Activated B cell treated with CpG ODN at 0.5 μM for 24 hours (primary cell): Measurements from ENCODE around the gene DNAH11. TPM values are rescaled to one million over a fixed set of nuclear protein-coding genes. Genes with fewer than 3 reads are reported as not detected.

Source experiments
- ATAC-seq: fragments of 200-7000 bp; cut with Tn5 transposase; one replicate; pipeline ENCODE4 v1.10.0; 2021; ENCODE audit warnings: low read depth, mild to moderate bottlenecking, moderate library complexity
- CTCF ChIA-PET: fragments of 350-600 bp; sonication (Branson Sonifier 250); formaldehyde crosslinking; loops from one replicate; lab custom pipeline; 2021; ENCODE audit warnings: antibody characterized with exemption; lab: Charles Lee
- POLR2A ChIA-PET: fragments of 350-600 bp; sonication (Branson Sonifier 250); formaldehyde crosslinking; loops from one replicate; lab custom pipeline; 2021; ENCODE audit warnings: antibody characterized with exemption; lab: Charles Lee
- DNase-seq: peaks from one replicate; pipeline ENCODE4 v3.0.0; 2022
- H3K27ac Mint-ChIP-seq: one replicate; pipeline ENCODE4 v1.8.0; 2020; ENCODE audit warnings: mixed read lengths
- H3K27me3 Mint-ChIP-seq: one replicate; pipeline ENCODE4 v1.8.0; 2021; ENCODE audit warnings: mixed read lengths
- H3K36me3 Mint-ChIP-seq: one replicate; pipeline ENCODE4 v1.8.0; 2021; ENCODE audit warnings: low read depth, mixed read lengths
- H3K4me1 Mint-ChIP-seq: one replicate; pipeline ENCODE4 v1.8.0; 2021; ENCODE audit warnings: mixed read lengths
- H3K4me3 Mint-ChIP-seq: one replicate; pipeline ENCODE4 v1.8.0; 2020; ENCODE audit warnings: mild to moderate bottlenecking, mixed read lengths
- H3K9me3 Mint-ChIP-seq: one replicate; pipeline ENCODE4 v1.8.0; 2020; ENCODE audit warnings: mixed read lengths
- intact Hi-C: fragments of 100-400 bp; cut with micrococcal nuclease; formaldehyde crosslinking; loops from one replicate; pipeline ENCODE4 v1.15.1; 2024
- total RNA-seq: library from RNA; stranded (reverse); gene quantifications from 2 replicates; pipeline ENCODE4 v1.2.3, GENCODE V29; 2022
- TF ChIP-seq, protein P1 (sequence below): fragments of 200-600 bp; IDR thresholded peaks from one replicate; pipeline ENCODE4 v1.8.0; 2022; ENCODE audit warnings: antibody characterized with exemption, mild to moderate bottlenecking

Gene DNAH11
- total RNA-seq, 1 donor from 2014 or later, result not detected

- no peaks in the 10 kb centered on the region for H3K9me3 Mint-ChIP-seq
- H3K27me3 Mint-ChIP-seq, result no peaks in the 10 kb centered on the region
- H3K4me1 Mint-ChIP-seq, result peaks cover 47% of the 10 kb centered on the region
- ChIA-PET CTCF (no interaction called here), POLR2A (interaction anchor here (0.8 to 4.3 kb wide), 3 partner anchors 9 to 49 kb away, joined by 4 to 70 read pairs (median 4); no protein-coding TSS in a partner anchor)
- H3K36me3 Mint-ChIP-seq, result peaks cover 5% of the 10 kb centered on the region
- H3K4me3 Mint-ChIP-seq, result no peak overlapping the region
- no peak for DNase-seq
- no peak overlapping the region for H3K27ac Mint-ChIP-seq
- intact Hi-C loops, result loop anchor here (2.0 to 10.0 kb wide), 9 partner anchors 36 to 1733 kb away; partner anchors contain the start of genes CCDC126, HYCC1, KLHL7 and MACC1
- TF ChIP-seq, protein P1, sequence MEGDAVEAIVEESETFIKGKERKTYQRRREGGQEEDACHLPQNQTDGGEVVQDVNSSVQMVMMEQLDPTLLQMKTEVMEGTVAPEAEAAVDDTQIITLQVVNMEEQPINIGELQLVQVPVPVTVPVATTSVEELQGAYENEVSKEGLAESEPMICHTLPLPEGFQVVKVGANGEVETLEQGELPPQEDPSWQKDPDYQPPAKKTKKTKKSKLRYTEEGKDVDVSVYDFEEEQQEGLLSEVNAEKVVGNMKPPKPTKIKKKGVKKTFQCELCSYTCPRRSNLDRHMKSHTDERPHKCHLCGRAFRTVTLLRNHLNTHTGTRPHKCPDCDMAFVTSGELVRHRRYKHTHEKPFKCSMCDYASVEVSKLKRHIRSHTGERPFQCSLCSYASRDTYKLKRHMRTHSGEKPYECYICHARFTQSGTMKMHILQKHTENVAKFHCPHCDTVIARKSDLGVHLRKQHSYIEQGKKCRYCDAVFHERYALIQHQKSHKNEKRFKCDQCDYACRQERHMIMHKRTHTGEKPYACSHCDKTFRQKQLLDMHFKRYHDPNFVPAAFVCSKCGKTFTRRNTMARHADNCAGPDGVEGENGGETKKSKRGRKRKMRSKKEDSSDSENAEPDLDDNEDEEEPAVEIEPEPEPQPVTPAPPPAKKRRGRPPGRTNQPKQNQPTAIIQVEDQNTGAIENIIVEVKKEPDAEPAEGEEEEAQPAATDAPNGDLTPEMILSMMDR, result no peak
- no peak for ATAC-seq
Observed at GRCh38 chr7:21947946-21948345, 405.1 kb downstream of the DNAH11 start.

- Mint-ChIP-seq H3K4me3 (no peak overlapping the region), H3K9me3 (no peaks in the 10 kb centered on the region), H3K27ac (no peak overlapping the region), H3K36me3 (peaks cover 4% of the 10 kb centered on the region), H3K4me1 (peaks cover 43% of the 10 kb centered on the region), H3K27me3 (no peaks in the 10 kb centered on the region)
- ChIA-PET CTCF (no interaction called here), POLR2A (no interaction called here)
- DNase-seq (no peak), ATAC-seq (no peak)
- TF ChIP-seq, protein P1, result no peak
- intact Hi-C loops, result loop anchor here (5.0 to 10.0 kb wide), 8 partner anchors 36 to 1734 kb away; partner anchors contain the start of genes CCDC126, HYCC1, KLHL7 and MACC1
Observed at GRCh38 chr7:21948364-21948763, 405.5 kb downstream of the DNAH11 start.

GRCh38 chr7:21948887-21949540 lies 406.2 kb downstream of the DNAH11 start:
- DNase-seq (no peak), ATAC-seq (no peak)
- no peak overlapping the region for H3K4me3 Mint-ChIP-seq
- H3K9me3 Mint-ChIP-seq, result no peaks in the 10 kb centered on the region
- peaks cover 36% of the 10 kb centered on the region for H3K4me1 Mint-ChIP-seq
- ChIA-PET POLR2A (no interaction called here), CTCF (no interaction called here)
- no peaks in the 10 kb centered on the region for H3K27me3 Mint-ChIP-seq
- H3K27ac Mint-ChIP-seq, result no peak overlapping the region
- intact Hi-C loops, result loop anchor here (5.0 to 10.0 kb wide), 8 partner anchors 37 to 1734 kb away; partner anchors contain the start of genes CCDC126, HYCC1, KLHL7 and MACC1
- TF ChIP-seq, protein P1, result no peak
- peaks cover 3% of the 10 kb centered on the region for H3K36me3 Mint-ChIP-seq

Other genes starting within 250 kb of the DNAH11 start
- gene SP4, start 115.0 kb upstream of the DNAH11 start, total RNA-seq, result 23.6 and 28.7 TPM in 2 replicates